ENCODE results near the gene CAPN8.

The CAPN8 gene

GRCh38 chr1:223653431-223653830, 12.1 kb downstream of the CAPN8 start:
- H3K79me2 ChIP-seq (ENCODE audit: insufficient read depth, low read length), result no peaks in the 10 kb centered on the region
- H3K9me3 ChIP-seq (ENCODE audit: insufficient read depth, low read length, severe bottlenecking), result no peaks in the 10 kb centered on the region
- no peak for DNase-seq
- no peak overlapping the region for H3K27ac ChIP-seq (ENCODE audit: low read length)
- no peak for ATAC-seq (ENCODE audit: insufficient read depth, low read depth)
- no peak overlapping the region for H3K9ac ChIP-seq (ENCODE audit: low read depth, low read length)
- no peak for TF ChIP-seq EZH2 (IDR thresholded peaks at IDR 0.05; ENCODE audit: borderline replicate concordance, low read depth, low read length, severe bottlenecking)
- TF ChIP-seq CTCF (IDR thresholded peaks at IDR 0.05; ENCODE audit: borderline replicate concordance, extremely low read depth, low read length, poor library complexity, severe bottlenecking), result no peak
- H3K27me3 ChIP-seq (ENCODE audit: insufficient read depth, low read length, poor library complexity), result peaks cover 30% of the 10 kb centered on the region
- no peaks in the 10 kb centered on the region for H4K20me1 ChIP-seq (ENCODE audit: insufficient read depth, low read length)
- no peaks in the 10 kb centered on the region for H3K36me3 ChIP-seq (ENCODE audit: insufficient read depth, low read length)
- no peak overlapping the region for H2AFZ ChIP-seq (ENCODE audit: low read depth, low read length)
- peaks cover 20% of the 10 kb centered on the region for H3K4me1 ChIP-seq (ENCODE audit: insufficient read depth, low read length)
- no peak overlapping the region for H3K4me3 ChIP-seq (ENCODE audit: low read depth in 1 of 2, low read length in 2 of 2)
- peak overlapping the region; percentile 49; the same call in 1 of the 2 replicates for H3K4me2 ChIP-seq (ENCODE audit: insufficient read depth, low read length)

- Histone ChIP-seq H3K36me3 (ENCODE audit: insufficient read depth, low read length) (no peaks in the 10 kb centered on the region), H3K4me3 (ENCODE audit: low read depth in 1 of 2, low read length in 2 of 2) (peak overlapping the region in 1 of 2 experiments; percentile 10; a peak in 1 of 4 replicates), H3K27me3 (ENCODE audit: insufficient read depth, low read length, poor library complexity) (peaks cover 30% of the 10 kb centered on the region), H2AFZ (ENCODE audit: low read depth, low read length) (no peak overlapping the region), H3K79me2 (ENCODE audit: insufficient read depth, low read length) (no peaks in the 10 kb centered on the region), H3K4me2 (ENCODE audit: insufficient read depth, low read length) (peak overlapping the region; percentile 49; the same call in 1 of the 2 replicates), H4K20me1 (ENCODE audit: insufficient read depth, low read length) (no peaks in the 10 kb centered on the region), H3K9me3 (ENCODE audit: insufficient read depth, low read length, severe bottlenecking) (no peaks in the 10 kb centered on the region), H3K27ac (ENCODE audit: low read length) (no peak overlapping the region), H3K9ac (ENCODE audit: low read depth, low read length) (no peak overlapping the region), H3K4me1 (ENCODE audit: insufficient read depth, low read length) (peaks cover 20% of the 10 kb centered on the region)
- ATAC-seq (ENCODE audit: insufficient read depth, low read depth) (no peak), DNase-seq (peak; percentile 18)
- no peak for TF ChIP-seq CTCF (IDR thresholded peaks at IDR 0.05; ENCODE audit: borderline replicate concordance, extremely low read depth, low read length, poor library complexity, severe bottlenecking)
- no peak for TF ChIP-seq EZH2 (IDR thresholded peaks at IDR 0.05; ENCODE audit: borderline replicate concordance, low read depth, low read length, severe bottlenecking)
Observed at GRCh38 chr1:223653015-223653414, 12.5 kb downstream of the CAPN8 start.

- no peaks in the 10 kb centered on the region for H3K9me3 ChIP-seq (ENCODE audit: insufficient read depth, low read length, severe bottlenecking)
- H3K27me3 ChIP-seq (ENCODE audit: insufficient read depth, low read length, poor library complexity), result peaks cover 30% of the 10 kb centered on the region
- H3K79me2 ChIP-seq (ENCODE audit: insufficient read depth, low read length), result no peaks in the 10 kb centered on the region
- DNase-seq (peak; percentile 84), ATAC-seq (ENCODE audit: insufficient read depth, low read depth) (peak; percentile 98)
- peaks cover 20% of the 10 kb centered on the region for H3K4me1 ChIP-seq (ENCODE audit: insufficient read depth, low read length)
- TF ChIP-seq EZH2 (IDR thresholded peaks at IDR 0.05; ENCODE audit: borderline replicate concordance, low read depth, low read length, severe bottlenecking) (peak; percentile 8), CTCF (IDR thresholded peaks at IDR 0.05; ENCODE audit: borderline replicate concordance, extremely low read depth, low read length, poor library complexity, severe bottlenecking) (no peak)
- peak overlapping the region; percentile 49; the same call in 1 of the 2 replicates for H3K4me2 ChIP-seq (ENCODE audit: insufficient read depth, low read length)
- H2AFZ ChIP-seq (ENCODE audit: low read depth, low read length), result no peak overlapping the region
- no peak overlapping the region for H3K9ac ChIP-seq (ENCODE audit: low read depth, low read length)
- H4K20me1 ChIP-seq (ENCODE audit: insufficient read depth, low read length), result no peaks in the 10 kb centered on the region
- no peak overlapping the region for H3K4me3 ChIP-seq (ENCODE audit: low read depth in 1 of 2, low read length in 2 of 2)
- H3K36me3 ChIP-seq (ENCODE audit: insufficient read depth, low read length), result no peaks in the 10 kb centered on the region
- no peak overlapping the region for H3K27ac ChIP-seq (ENCODE audit: low read length)
Observed at GRCh38 chr1:223652436-223652941, 13.0 kb downstream of the CAPN8 start.

Data from DND-41 (cell line).